DOHH2 (cell line): ENCODE results near the gene AATF.

Experiments used
- H3F3A ChIP-seq: fragments of 200-600 bp; sonication (generic), shearing (Covaris generic); 2 replicates; pipeline ENCODE4 v1.6.0; 2016; ENCODE audit warnings: antibody characterized with exemption, mild to moderate bottlenecking; ENCODE audit not compliant: control insufficient read depth, insufficient read depth
- H3K27ac ChIP-seq: fragments of 200-600 bp; sonication (generic); 2 replicates; pipeline ENCODE4 v1.5.1; 2014; ENCODE audit warnings: low read depth, mild to moderate bottlenecking, low read length, moderate library complexity
- H3K27me3 ChIP-seq: fragments of 200-600 bp; sonication (generic); 2 replicates; pipeline ENCODE4 v1.6.1; 2014; ENCODE audit warnings: mild to moderate bottlenecking, low read length, mixed read lengths; ENCODE audit not compliant: control insufficient read depth
- H3K36me3 ChIP-seq: fragments of 200-600 bp; sonication (generic); 2 replicates; pipeline ENCODE4 v1.6.1; 2014; ENCODE audit warnings: mild to moderate bottlenecking, low read length, moderate library complexity, mixed read lengths; ENCODE audit not compliant: control insufficient read depth
- H3K4me1 ChIP-seq: fragments of 200-600 bp; sonication (generic); 2 replicates; pipeline ENCODE4 v1.6.1; 2014; ENCODE audit warnings: mild to moderate bottlenecking, low read length, mixed read lengths; ENCODE audit not compliant: control insufficient read depth
- H3K4me2 ChIP-seq: fragments of 200-600 bp; sonication (generic); 2 replicates; pipeline ENCODE4 v1.6.0; 2014; ENCODE audit warnings: mild to moderate bottlenecking, low read length, moderate library complexity
- H3K4me3 ChIP-seq: fragments of 200-600 bp; sonication (generic); 2 replicates; pipeline ENCODE4 v1.5.1; 2014; ENCODE audit warnings: mild to moderate bottlenecking, low read length, mixed read lengths
- H3K79me2 ChIP-seq: fragments of 200-600 bp; sonication (generic); 2 replicates; pipeline ENCODE4 v1.6.1; 2014; ENCODE audit warnings: mild to moderate bottlenecking, low read length, mixed read lengths; ENCODE audit not compliant: control insufficient read depth
- H3K9me2 ChIP-seq: fragments of 200-600 bp; sonication (generic); replicated peaks from 2 replicates; pipeline ENCODE4 v1.6.1; 2014; ENCODE audit warnings: mild to moderate bottlenecking, low read length, mixed read lengths; ENCODE audit not compliant: control insufficient read depth
- H3K9me3 ChIP-seq: fragments of 200-600 bp; sonication (generic); 2 replicates; pipeline ENCODE4 v1.6.1; 2014; ENCODE audit warnings: antibody characterized with exemption, low read length, mixed read lengths; ENCODE audit not compliant: control insufficient read depth, insufficient read depth
- H4K20me1 ChIP-seq: fragments of 200-600 bp; sonication (generic); 2 replicates; pipeline ENCODE4 v1.6.0; 2014; ENCODE audit warnings: low read depth, mild to moderate bottlenecking, antibody characterized with exemption, low read length, moderate library complexity; ENCODE audit not compliant: control insufficient read depth, insufficient read depth
- CTCF ChIP-seq: fragments of 200-600 bp; sonication (generic); IDR thresholded peaks from one replicate; pipeline ENCODE4 v1.5.1; 2014; ENCODE audit warnings: antibody characterized with exemption, mild to moderate bottlenecking, low read depth, low read length; ENCODE audit not compliant: poor library complexity, severe bottlenecking
- EZH2phosphoT487 ChIP-seq: fragments of 200-600 bp; sonication (generic); IDR thresholded peaks from 2 replicates; pipeline ENCODE4 v1.6.1; 2017; ENCODE audit warnings: borderline replicate concordance, mild to moderate bottlenecking, antibody characterized with exemption, low read length, moderate library complexity, mixed read lengths

The AATF gene

GRCh38 chr17:37082985-37083384, 134.2 kb downstream of the AATF start:
- Histone ChIP-seq H3K9me2 (no peaks in the 10 kb centered on the region), H3K4me3 (no peak overlapping the region), H3F3A (no peaks in the 10 kb centered on the region), H3K27ac (no peak overlapping the region), H3K9me3 (no peaks in the 10 kb centered on the region), H4K20me1 (peaks cover 4% of the 10 kb centered on the region; the same call in 1 of the 2 replicates), H3K27me3 (no peaks in the 10 kb centered on the region), H3K4me2 (no peak overlapping the region), H3K4me1 (no peaks in the 10 kb centered on the region), H3K79me2 (no peaks in the 10 kb centered on the region), H3K36me3 (peaks cover 33% of the 10 kb centered on the region)
- TF ChIP-seq CTCF, result no peak
- no peak for TF ChIP-seq EZH2phosphoT487

GRCh38 chr17:37083456-37083855, 134.7 kb downstream of the AATF start:
- H3K4me3 ChIP-seq, result no peak overlapping the region
- TF ChIP-seq EZH2phosphoT487, result no peak
- no peak for TF ChIP-seq CTCF
- H3K4me2 ChIP-seq, result no peak overlapping the region
- no peaks in the 10 kb centered on the region for H3K4me1 ChIP-seq
- peaks cover 37% of the 10 kb centered on the region for H3K36me3 ChIP-seq
- no peaks in the 10 kb centered on the region for H3K79me2 ChIP-seq
- no peaks in the 10 kb centered on the region for H3K9me2 ChIP-seq
- no peaks in the 10 kb centered on the region for H3K9me3 ChIP-seq
- no peaks in the 10 kb centered on the region for H3F3A ChIP-seq
- H3K27ac ChIP-seq, result no peak overlapping the region
- H3K27me3 ChIP-seq, result no peaks in the 10 kb centered on the region
- H4K20me1 ChIP-seq, result peaks cover 4% of the 10 kb centered on the region; the same call in 1 of the 2 replicates

GRCh38 chr17:37084372-37084771, 135.6 kb downstream of the AATF start:
- Histone ChIP-seq H3K36me3 (peaks cover 46% of the 10 kb centered on the region), H3K4me3 (no peak overlapping the region), H3K27me3 (no peaks in the 10 kb centered on the region), H3K27ac (no peak overlapping the region), H3K79me2 (no peaks in the 10 kb centered on the region), H3K4me1 (no peaks in the 10 kb centered on the region), H3K4me2 (no peak overlapping the region), H3K9me2 (no peaks in the 10 kb centered on the region), H3F3A (no peaks in the 10 kb centered on the region), H3K9me3 (no peaks in the 10 kb centered on the region), H4K20me1 (peaks cover 4% of the 10 kb centered on the region; the same call in 1 of the 2 replicates)
- TF ChIP-seq CTCF (no peak), EZH2phosphoT487 (no peak)

- Histone ChIP-seq H3K4me3 (no peak overlapping the region), H3K4me2 (no peak overlapping the region), H3F3A (no peaks in the 10 kb centered on the region), H3K27me3 (no peaks in the 10 kb centered on the region), H3K36me3 (peaks cover 64% of the 10 kb centered on the region), H3K9me3 (no peaks in the 10 kb centered on the region), H4K20me1 (peaks cover 4% of the 10 kb centered on the region; the same call in 1 of the 2 replicates), H3K9me2 (no peaks in the 10 kb centered on the region), H3K27ac (no peak overlapping the region), H3K79me2 (no peaks in the 10 kb centered on the region), H3K4me1 (no peaks in the 10 kb centered on the region)
- TF ChIP-seq CTCF (no peak), EZH2phosphoT487 (no peak)
Measured at GRCh38 chr17:37086334-37086733, 137.6 kb downstream of the AATF start.
